Endothelial cell (in vitro differentiated cells): ENCODE data around the gene RETREG2. TPM values are rescaled to one million over a fixed set of nuclear protein-coding genes. Genes with fewer than 3 reads are reported as not detected.

Experiments
- DNase-seq: peaks from one replicate; pipeline ENCODE4 v3.0.0; 2021; ENCODE audit warnings: low spot score
- H3K27ac Mint-ChIP-seq: one replicate; pipeline ENCODE4 v1.8.0; 2021; ENCODE audit warnings: mixed read lengths, inconsistent platforms; ENCODE audit not compliant: unreplicated experiment
- H3K27me3 Mint-ChIP-seq: one replicate; pipeline ENCODE4 v1.8.0; 2021; ENCODE audit warnings: mild to moderate bottlenecking, moderate library complexity, mixed read lengths, inconsistent platforms; ENCODE audit not compliant: unreplicated experiment
- H3K36me3 Mint-ChIP-seq: one replicate; pipeline ENCODE4 v1.8.0; 2021; ENCODE audit warnings: mild to moderate bottlenecking, low read depth, mixed read lengths, inconsistent platforms; ENCODE audit not compliant: unreplicated experiment
- H3K4me1 Mint-ChIP-seq: one replicate; pipeline ENCODE4 v1.8.0; 2021; ENCODE audit warnings: mild to moderate bottlenecking, mixed read lengths, inconsistent platforms; ENCODE audit not compliant: unreplicated experiment
- H3K4me3 Mint-ChIP-seq: one replicate; pipeline ENCODE4 v1.8.0; 2021; ENCODE audit warnings: mild to moderate bottlenecking, mixed read lengths, inconsistent platforms; ENCODE audit not compliant: unreplicated experiment
- H3K9me3 Mint-ChIP-seq: one replicate; pipeline ENCODE4 v1.8.0; 2021; ENCODE audit warnings: mixed read lengths, inconsistent platforms; ENCODE audit not compliant: unreplicated experiment
- CTCF ChIP-seq: fragments of 200-600 bp; sonication (generic); IDR thresholded peaks from one replicate; pipeline ENCODE4 v1.5.0; 2021; ENCODE audit warnings: antibody characterized with exemption; ENCODE audit not compliant: unreplicated experiment
- long read RNA-seq: library from polyadenylated mRNA; unstranded; transcript quantifications from one replicate; pipeline ENCODE4 v2.0.0, GENCODE V29; 2020; ENCODE audit not compliant: unreplicated experiment
- total RNA-seq: library from RNA; stranded (reverse); fragmentation: NEBNext Ultra II Directional; extraction: Animal tissue kit (Norgen Biotek cat#: 25700); gene quantifications from one replicate; pipeline ENCODE4 v1.2.1, GENCODE V29; 2021; ENCODE audit not compliant: unreplicated experiment

RETREG2 gene
- 90.6 TPM for total RNA-seq
- long read RNA-seq, full-length matches to known transcripts: 2 of 13 reads
- long read RNA-seq, partial matches to known transcripts: 0 of 13 reads
- long read RNA-seq, other reads (novel, unspliced or antisense): 11 of 13 reads

- TF ChIP-seq CTCF: peak; percentile 52
- Mint-ChIP-seq H3K4me1 (peaks cover 48% of the 10 kb centered on the region), H3K9me3 (no peaks in the 10 kb centered on the region), H3K36me3 (peaks cover 48% of the 10 kb centered on the region), H3K27ac (peak within 1 kb of the TSS; percentile 100), H3K27me3 (peaks cover 21% of the 10 kb centered on the region), H3K4me3 (peak within 1 kb of the TSS; percentile 99)
- peak; percentile 83 for DNase-seq
Measured at GRCh38 chr2:219177552-219178376, at the start of gene RETREG2. Gene RETREG2, plus strand, starts transcription at chr2:219178275. Its CDS starts 78 bp downstream, at chr2:219178353.

GRCh38 chr2:219128396-219128795, 49.7 kb upstream of the RETREG2 start:
- peak overlapping the region; percentile 27 for H3K27ac Mint-ChIP-seq
- H3K27me3 Mint-ChIP-seq: peaks cover 5% of the 10 kb centered on the region
- peak; percentile 31 for DNase-seq
- H3K36me3 Mint-ChIP-seq: no peaks in the 10 kb centered on the region
- no peaks in the 10 kb centered on the region for H3K9me3 Mint-ChIP-seq
- no peak overlapping the region for H3K4me3 Mint-ChIP-seq
- peaks cover 42% of the 10 kb centered on the region for H3K4me1 Mint-ChIP-seq
- no peak for TF ChIP-seq CTCF

- Mint-ChIP-seq H3K4me1 (peaks cover 38% of the 10 kb centered on the region), H3K9me3 (no peaks in the 10 kb centered on the region), H3K36me3 (no peaks in the 10 kb centered on the region), H3K27me3 (peaks cover 5% of the 10 kb centered on the region), H3K4me3 (no peak overlapping the region), H3K27ac (no peak overlapping the region)
- no peak for DNase-seq
- TF ChIP-seq CTCF: no peak
Measured at GRCh38 chr2:219129589-219129988, 48.5 kb upstream of the RETREG2 start.

GRCh38 chr2:219131327-219131726, 46.7 kb upstream of the RETREG2 start:
- no peak for TF ChIP-seq CTCF
- peaks cover 29% of the 10 kb centered on the region for H3K4me1 Mint-ChIP-seq
- H3K4me3 Mint-ChIP-seq: no peak overlapping the region
- no peaks in the 10 kb centered on the region for H3K27me3 Mint-ChIP-seq
- no peak for DNase-seq
- H3K27ac Mint-ChIP-seq: no peak overlapping the region
- H3K36me3 Mint-ChIP-seq: no peaks in the 10 kb centered on the region
- no peaks in the 10 kb centered on the region for H3K9me3 Mint-ChIP-seq

- no peak for TF ChIP-seq CTCF
Measured at GRCh38 chr2:219131744-219132143, 46.3 kb upstream of the RETREG2 start.

More at GRCh38 chr2:219131744-219132143, 46.3 kb upstream of the RETREG2 start:
- peaks cover 25% of the 10 kb centered on the region for H3K4me1 Mint-ChIP-seq
- H3K27me3 Mint-ChIP-seq: no peaks in the 10 kb centered on the region
- no peaks in the 10 kb centered on the region for H3K9me3 Mint-ChIP-seq
- H3K36me3 Mint-ChIP-seq: no peaks in the 10 kb centered on the region
- H3K4me3 Mint-ChIP-seq: no peak overlapping the region
- DNase-seq: no peak
- H3K27ac Mint-ChIP-seq: no peak overlapping the region
